Measurements from ENCODE around the gene HDAC11. TPM values are rescaled to one million over a fixed set of nuclear protein-coding genes. Genes with fewer than 3 reads are reported as not detected.

The HDAC11 gene
- total and polyA plus RNA-seq, 11 donors = 20.8 to 49.4 (median 30.7) TPM

DNA sequence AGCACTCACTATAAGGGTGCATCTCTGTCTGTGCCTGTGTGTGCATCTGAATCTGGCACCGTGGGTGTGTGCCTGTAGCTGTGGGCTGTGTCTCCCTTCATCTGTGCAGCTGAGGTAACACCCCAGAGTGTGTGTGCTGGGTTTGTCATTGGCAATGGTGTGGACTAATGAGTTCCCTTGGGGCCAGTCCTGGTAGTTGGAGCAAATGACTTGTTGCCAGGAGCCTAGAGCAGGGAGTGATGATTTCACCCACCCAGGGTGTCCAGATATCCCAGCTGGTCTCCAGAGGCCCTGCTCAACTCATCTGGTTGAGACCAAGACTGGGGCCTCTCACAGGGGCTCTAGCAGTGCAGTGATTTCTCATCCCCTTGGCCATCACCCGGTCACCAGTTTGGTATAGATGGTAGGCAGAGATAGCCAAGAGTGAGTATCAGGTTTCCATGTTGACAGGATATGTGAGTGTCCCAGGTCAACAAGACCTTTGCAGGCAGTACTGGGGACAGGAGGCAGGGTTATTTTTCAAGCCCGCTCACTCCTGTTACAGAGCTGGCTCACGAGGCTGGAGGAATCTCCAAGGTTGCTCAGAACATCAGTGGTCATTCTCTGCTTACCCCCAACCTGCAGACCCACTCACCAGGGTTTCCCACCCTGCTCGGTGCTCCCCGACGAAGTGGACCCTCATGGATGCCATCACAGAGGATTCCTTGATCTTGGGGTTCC is 4.1 kb upstream of the HDAC11 start:
- 42 to 75% (median 66%) methylated on average over 6 to 7 of the region's 7 CpGs for WGBS, 4 donors
- DNase-seq (no peak), ATAC-seq (no peak)
- intact Hi-C loops (cut with DNase I) = loop anchor here in 1 of 10 donors (10.0 kb wide), 1 partner anchor 611 kb away; no protein-coding TSS in a partner anchor
- H3K27ac ChIP-seq = no peak overlapping the region
- peaks cover 0 to 7% (median 0%) of the 10 kb centered on the region in 9 donors for H3K27me3 ChIP-seq
- H3K4me1 ChIP-seq = peaks cover 0 to 19% (median 11%) of the 10 kb centered on the region in 12 donors
- H3K4me3 ChIP-seq = no peak overlapping the region
- no peaks in the 10 kb centered on the region for H3K36me3 ChIP-seq
- H3K9me3 ChIP-seq = no peaks in the 10 kb centered on the region
- no peak for TF ChIP-seq POLR2A (IDR thresholded peaks at IDR 0.05)
- TF ChIP-seq, protein P1, sequence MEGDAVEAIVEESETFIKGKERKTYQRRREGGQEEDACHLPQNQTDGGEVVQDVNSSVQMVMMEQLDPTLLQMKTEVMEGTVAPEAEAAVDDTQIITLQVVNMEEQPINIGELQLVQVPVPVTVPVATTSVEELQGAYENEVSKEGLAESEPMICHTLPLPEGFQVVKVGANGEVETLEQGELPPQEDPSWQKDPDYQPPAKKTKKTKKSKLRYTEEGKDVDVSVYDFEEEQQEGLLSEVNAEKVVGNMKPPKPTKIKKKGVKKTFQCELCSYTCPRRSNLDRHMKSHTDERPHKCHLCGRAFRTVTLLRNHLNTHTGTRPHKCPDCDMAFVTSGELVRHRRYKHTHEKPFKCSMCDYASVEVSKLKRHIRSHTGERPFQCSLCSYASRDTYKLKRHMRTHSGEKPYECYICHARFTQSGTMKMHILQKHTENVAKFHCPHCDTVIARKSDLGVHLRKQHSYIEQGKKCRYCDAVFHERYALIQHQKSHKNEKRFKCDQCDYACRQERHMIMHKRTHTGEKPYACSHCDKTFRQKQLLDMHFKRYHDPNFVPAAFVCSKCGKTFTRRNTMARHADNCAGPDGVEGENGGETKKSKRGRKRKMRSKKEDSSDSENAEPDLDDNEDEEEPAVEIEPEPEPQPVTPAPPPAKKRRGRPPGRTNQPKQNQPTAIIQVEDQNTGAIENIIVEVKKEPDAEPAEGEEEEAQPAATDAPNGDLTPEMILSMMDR (IDR thresholded peaks at IDR 0.05) = no peak

DNA sequence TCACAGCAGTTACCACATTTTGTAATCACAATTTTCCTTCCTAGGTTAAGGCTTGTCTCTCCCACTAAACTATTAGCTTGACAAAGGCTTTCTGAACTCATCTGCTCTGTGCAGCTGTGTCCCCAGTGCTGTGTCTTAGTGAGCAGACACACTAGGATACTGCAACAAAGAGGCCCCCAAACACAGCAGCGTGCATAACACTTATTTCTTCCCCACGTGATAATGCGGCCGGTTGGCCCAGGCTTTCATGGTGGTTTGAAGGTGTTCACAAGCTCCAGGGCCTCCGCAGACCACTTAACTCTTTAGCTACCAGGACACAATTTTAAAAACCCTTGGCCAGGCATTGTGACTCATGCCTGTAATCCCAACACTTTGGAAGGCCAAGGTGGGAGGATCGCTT is 2.2 kb upstream of the HDAC11 start:
- 40 to 56% (median 49%) methylated on average over 6 of the region's 6 CpGs for WGBS, 4 donors
- H3K27ac ChIP-seq = no peak overlapping the region

DNA sequence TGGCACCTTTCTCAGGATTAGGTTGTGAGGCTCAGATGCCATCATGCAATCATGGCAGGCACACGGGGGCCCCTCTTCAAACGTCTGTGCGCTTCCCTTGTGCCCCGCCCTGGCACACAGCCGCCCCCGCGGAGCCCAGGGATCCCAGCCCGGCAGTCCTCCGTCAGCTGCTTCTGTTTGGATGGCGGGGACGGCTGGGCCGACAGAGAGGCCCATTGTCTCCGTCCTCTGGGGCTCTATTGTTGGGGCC is 849 bp upstream of the HDAC11 start:
- TF ChIP-seq, protein P1 (IDR thresholded peaks at IDR 0.05) = no peak
- TF ChIP-seq POLR2A (IDR thresholded peaks at IDR 0.05) = no peak
- peak in 4 of 5 donors; percentile 40 to 73 (median 50) for DNase-seq
- Histone ChIP-seq H3K36me3 (peaks cover 0 to 4% (median 0%) of the 10 kb centered on the region in 9 donors), H3K4me3 (peak overlapping the region; percentile 35 to 98 (median 82)), H3K4me1 (peaks cover 0 to 26% (median 11%) of the 10 kb centered on the region in 12 donors), H3K27me3 (peaks cover 0 to 7% (median 0%) of the 10 kb centered on the region in 9 donors), H3K27ac (peak overlapping the region; percentile 84 to 96 (median 92)), H3K9me3 (no peaks in the 10 kb centered on the region)
- peak; percentile 5 to 44 (median 28) for ATAC-seq
- WGBS, 4 donors = 0 to 6% (median 2%) methylated on average over 6 to 13 of the region's 13 CpGs
- intact Hi-C loops (cut with DNase I) = loop anchor here in 1 of 10 donors (10.0 kb wide), 1 partner anchor 614 kb away; no protein-coding TSS in a partner anchor

More for the DNA sequence above, 2.2 kb upstream of the HDAC11 start:
- TF ChIP-seq, protein P1 (IDR thresholded peaks at IDR 0.05) = no peak
- TF ChIP-seq POLR2A (IDR thresholded peaks at IDR 0.05) = no peak
- no peak for ATAC-seq
- intact Hi-C loops (cut with DNase I) = loop anchor here in 1 of 10 donors (10.0 kb wide), 1 partner anchor 613 kb away; no protein-coding TSS in a partner anchor
- Histone ChIP-seq H3K36me3 (no peaks in the 10 kb centered on the region), H3K9me3 (no peaks in the 10 kb centered on the region), H3K27me3 (peaks cover 0 to 7% (median 0%) of the 10 kb centered on the region in 9 donors), H3K4me3 (no peak overlapping the region), H3K4me1 (peaks cover 0 to 21% (median 11%) of the 10 kb centered on the region in 12 donors)
- DNase-seq = no peak

Measured in heart left ventricle (tissue), 16 donors.